GM18907 (cell line): Measurements from ENCODE around the gene MICU1.
A peak's percentile ranks its signal among the peaks of the same experiment; 100 is the strongest.

ENCODE experiments used
- ATAC-seq: cut with Tn5 transposase; IDR thresholded peaks from one replicate; pipeline ENCODE4 v1.9.1; 2021; ENCODE audit warnings: mild to moderate bottlenecking, moderate library complexity; ENCODE audit not compliant: unreplicated experiment

MICU1 gene

DNA sequence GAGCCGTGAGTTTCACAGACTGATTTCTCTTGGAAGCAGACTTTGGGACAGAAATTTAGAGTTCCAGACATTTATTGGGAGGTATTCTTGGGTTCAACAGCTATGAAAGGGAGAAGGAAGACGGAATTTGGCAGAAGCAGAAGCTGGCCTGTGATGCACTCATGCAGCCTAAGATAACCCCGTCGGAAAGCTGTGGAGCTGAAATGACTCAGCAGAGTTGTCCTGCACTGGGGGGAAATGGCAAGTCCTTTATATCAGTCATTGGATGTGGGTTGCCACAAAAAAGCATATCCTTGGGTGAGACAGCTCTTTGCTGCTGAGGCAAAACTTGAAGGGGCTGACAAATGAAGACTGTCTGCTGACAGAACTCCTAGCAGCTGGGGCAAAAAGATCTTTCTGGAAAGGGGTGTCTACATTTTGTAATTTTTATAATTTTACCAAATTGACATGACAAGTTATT is 11.5 kb upstream of the MICU1 start:
- ATAC-seq = peak; percentile 71

DNA sequence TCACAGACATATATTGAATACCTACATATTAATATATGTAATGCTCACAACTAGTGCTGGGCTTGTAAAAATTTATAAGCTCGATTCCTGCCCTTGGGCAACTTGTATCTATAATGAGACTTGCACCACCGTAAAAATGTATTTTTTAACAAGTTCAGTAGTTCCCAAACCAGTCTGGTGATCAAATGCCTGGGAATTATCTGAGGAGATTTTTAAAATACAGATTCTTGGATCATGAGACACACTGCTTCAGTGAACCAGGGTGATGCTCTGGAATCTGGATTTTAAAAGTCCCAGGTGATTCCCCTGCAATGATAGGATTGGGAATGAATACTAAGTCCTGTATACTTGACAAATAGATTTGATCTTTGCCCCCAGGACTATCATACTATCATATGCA is 4.3 kb upstream of the MICU1 start:
- no peak for ATAC-seq

DNA sequence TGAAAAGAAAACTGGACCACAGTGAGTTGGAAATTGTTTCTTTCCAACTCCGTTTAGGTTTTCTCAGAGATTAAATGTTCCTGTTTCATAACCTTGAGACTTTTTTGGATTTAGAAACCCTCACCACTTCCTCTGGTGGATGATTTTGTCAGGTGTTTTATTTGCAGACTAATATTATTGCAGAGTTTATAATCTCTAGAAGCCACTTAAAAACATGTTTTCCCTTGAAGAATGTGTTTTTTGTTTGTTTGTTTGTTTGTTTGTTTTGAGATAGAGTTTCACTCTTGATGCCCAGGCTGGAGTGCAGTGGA is 520 bp upstream of the MICU1 start:
- no peak for ATAC-seq

DNA sequence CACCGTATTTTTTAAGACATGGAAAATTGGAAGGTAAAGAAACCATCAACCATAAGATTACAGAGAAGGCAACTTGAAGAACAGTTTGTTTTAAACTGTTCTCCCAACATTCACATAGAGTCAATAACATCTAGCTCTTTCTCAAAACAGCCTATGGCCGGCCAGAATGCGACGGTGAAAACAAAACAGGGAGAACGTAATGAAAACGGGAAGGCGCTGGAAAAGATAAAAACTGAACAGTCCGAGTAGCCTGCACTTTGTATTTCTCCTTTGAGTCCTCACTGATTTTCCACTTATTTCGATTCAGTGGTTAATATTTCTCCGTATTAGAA is 637 bp downstream of the MICU1 start:
- no peak for ATAC-seq

DNA sequence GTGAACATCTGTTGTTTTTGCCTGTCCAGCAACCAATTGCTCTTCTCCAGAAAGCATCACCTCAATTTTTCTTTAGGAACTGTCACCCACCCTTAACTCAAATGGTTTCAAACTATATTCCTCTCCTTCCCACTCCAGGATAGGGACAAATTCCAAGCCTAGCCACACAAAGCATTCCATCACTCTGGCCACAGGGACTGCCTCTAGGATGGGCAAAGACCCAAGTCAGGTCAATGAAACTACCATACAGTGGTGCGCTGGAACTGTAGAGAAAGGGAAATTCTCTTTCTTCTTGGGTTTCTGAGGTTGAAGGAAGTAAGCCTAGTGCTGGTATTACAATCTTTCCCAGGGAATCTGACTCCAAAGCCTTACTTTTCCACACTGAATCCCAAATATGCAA is 3.6 kb downstream of the MICU1 start:
- ATAC-seq = no peak

DNA sequence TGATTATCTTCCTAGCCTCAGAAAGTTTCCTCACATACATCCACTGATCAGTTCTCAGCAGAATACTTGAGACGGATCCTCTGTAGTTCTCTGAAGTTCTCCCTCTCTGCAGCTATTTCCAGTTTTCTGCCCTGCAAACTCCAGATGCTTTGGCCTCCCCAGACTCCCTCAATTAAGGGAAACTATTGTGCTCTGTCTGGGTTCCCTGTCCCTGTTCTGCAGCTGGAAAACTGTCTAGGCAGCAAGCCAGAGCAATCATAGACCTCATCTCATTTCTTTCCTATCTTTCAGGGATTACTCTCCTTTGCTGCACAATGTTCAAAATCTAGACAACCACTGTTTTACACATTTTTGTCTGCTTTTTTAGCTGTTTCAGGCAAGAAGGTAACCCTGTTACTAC is 9.2 kb downstream of the MICU1 start:
- ATAC-seq = no peak

DNA sequence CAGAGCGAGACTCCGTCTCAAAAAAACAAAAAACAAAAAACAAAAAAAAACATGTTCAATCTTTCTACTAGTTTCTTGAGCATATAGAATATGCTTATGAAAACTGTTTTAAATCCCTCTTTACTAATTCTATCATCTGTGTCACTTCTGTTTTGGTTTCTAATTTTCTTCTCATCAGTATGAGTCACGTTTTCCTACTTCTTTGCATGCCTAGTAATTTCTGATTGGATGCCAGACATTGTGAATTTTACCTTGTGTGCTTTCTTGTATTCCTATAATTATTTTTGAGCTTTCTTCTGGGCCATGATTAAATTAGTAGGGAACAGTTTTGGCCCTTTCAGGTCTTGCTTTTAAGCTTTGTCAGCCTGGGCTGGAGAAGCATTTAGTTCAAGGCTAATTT is 9.9 kb downstream of the MICU1 start:
- no peak for ATAC-seq

DNA sequence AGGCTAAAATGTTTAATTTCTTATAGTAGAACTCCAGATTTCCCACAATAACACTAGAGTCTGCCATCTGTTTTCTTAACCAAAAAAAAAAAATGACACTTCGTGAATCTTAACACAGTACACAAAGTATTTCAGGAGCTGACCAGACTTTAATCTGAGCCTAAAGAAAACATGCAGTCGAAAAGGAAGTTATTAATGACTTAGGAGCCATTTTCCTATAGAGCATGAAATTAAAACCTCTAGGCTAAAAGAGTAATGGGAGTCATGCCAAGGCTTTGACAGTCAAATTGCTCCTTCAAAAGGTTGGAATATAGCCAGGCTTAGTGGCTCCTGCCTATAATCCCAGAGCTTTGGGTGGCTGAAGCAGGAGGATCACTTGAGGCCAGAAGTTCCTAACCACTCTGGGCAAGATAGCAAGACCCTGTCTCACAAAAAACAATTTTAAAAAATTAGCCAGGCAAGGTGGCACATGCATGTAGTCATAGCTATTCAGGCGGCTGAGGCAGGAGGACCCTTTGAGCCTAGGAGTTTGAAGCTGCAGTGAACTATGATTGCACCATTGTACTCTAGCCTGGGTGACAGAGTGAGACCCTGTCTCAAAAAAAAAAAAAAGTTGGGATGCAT is 13.6 kb downstream of the MICU1 start:
- no peak for ATAC-seq

DNA sequence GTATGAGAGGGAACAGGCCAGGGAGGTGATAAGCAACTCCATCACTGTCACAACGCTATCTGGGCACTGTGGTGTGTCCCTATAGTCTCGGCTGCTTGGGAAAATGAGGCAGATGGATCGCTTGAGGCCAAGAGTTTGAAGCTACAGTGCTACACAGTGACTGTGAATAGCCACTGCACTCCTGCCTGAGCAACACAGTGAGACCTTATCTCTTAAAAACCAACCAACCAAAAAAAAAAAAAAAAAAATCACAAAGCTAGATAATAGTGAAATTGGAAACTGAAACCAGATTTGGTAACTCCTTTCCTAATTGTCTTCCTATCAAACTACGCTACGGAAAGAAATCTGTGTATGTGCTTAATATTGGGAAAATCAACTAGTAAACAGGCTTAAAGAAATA is 14.1 kb downstream of the MICU1 start:
- ATAC-seq = no peak

DNA sequence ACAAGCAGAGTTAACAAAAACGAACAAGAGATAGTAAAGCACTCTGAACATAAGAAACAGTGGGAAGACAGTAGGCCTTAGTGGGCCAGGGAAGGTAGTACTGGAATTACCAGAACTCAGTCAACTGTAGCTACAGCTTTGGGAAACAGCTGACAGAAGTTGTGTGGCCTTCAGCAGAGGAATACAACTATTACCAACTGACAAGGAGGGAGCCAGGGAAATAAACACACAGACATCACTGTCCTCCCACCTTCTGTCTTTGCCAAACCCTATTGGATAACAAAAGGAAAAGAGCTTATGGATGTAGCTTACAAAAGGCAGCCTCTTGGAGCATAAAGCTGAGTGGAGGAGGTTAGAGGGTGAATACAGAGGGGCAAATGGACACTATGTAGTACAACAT is 15.4 kb downstream of the MICU1 start:
- no peak for ATAC-seq

DNA sequence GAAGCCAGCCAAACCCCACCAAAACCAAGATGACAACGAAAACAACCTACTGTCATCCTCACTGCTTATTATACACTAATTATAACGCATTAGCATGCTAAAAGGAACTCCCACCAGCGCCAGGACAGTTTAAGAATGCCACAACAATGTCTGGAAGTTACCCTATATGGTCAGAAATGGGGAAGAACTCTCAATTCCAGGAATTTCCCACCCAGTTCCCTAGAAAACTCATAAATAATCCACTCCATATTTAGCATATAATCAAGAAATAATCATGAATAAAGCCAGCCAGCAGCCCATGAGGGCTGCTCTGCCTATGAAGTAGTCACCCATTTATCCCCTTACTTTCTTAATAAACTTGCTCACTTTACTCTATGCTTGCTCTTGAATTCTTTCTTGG is 20.8 kb downstream of the MICU1 start:
- no peak for ATAC-seq

DNA sequence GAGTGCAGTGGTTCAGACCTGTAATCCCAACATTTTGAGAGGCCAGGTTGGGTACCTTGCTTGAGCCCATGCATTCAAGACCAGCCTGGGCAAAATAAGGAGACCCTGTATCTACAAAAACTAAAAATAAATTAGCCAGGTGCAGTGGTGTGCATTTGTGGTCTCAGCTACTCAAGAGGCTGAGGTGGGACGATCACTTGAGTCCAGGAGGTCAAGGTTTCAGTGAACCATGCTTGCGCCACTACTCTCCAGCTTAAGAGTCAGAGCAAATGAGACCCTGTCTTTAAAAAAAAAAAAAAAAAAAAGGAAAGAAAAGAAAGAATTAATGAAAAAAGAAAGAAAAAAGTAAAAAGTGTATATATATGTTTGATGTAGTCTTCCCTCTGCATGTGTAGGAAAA is 24.7 kb downstream of the MICU1 start:
- ATAC-seq = no peak

DNA sequence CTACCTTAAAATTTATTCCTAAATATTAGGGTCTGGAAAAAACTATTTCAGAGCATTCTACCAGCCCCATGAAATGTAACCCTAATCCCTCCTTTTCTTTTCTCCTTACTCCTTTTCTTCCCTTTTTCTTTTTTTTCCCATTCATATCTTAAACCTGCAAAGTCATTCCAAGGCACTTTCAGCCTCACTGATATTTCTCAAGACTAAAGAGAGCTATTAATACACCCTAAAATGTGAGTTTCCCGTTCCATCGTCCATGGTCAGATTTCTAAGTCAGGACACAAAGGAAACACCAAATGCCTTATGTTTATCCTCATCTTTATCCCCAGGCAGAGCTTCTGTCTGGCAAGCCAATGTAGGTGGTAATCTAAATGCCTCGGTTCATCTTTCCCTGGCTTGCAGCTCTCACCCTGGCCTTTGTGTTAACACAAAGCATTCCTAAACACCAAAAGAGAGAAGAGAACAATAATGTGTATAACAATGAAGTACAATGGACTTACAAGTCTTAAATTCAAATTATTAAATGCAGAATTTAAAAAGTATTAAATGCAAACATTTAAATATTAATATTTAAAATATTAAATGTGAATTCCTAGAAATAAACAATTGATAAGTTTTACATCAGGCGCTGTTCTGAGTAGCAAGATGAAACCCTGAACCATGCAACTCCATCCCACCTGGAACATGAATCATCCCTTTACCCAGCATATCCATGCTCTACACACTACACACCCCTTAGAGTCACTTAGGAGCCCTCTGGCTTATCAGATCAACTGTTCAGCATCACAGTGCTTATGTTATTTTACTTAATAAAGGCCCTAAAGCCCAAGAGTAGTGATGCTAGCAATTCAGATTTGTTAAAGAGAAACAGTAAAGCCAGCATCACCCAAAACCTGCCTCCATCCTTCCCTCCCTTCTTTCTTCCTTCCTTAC is 26.8 kb downstream of the MICU1 start:
- no peak for ATAC-seq

DNA sequence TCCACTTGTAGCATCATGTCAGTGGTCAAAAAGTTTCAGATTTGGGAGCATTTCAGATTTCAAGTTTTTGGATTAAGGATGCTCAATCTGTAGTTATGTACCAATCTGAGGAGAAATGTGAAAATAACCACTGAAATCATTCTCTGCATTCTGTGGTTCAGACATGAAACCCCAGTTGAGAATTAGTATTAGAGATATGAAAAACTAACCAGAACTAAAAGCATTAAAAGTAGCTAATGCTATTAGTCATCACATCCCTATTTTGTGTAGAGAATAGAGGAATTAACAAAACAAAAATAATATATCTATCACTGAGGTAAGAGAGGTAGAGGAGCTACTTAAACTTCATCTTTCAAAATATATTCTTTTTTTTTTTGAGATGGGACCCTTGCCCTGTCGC is 28.0 kb downstream of the MICU1 start:
- no peak for ATAC-seq

DNA sequence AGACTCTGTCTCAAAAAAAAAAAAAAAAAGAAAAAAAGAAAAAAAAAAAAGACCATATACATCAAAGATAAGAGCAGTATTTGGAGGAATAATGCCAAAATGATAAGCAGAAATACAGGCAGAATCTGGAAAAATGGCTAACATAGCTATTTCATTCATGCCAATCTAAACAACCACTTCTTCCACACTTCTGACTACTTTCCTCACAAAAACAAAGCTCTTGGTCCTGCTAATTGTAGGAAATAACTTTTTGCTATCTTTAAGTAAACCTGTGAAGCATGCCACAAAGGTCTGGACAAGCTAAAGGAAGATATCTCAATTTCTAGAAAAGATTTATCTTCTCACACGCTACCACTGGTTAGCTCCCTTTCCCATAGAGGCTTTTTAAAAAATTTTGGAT is 30.4 kb downstream of the MICU1 start:
- ATAC-seq = no peak

DNA sequence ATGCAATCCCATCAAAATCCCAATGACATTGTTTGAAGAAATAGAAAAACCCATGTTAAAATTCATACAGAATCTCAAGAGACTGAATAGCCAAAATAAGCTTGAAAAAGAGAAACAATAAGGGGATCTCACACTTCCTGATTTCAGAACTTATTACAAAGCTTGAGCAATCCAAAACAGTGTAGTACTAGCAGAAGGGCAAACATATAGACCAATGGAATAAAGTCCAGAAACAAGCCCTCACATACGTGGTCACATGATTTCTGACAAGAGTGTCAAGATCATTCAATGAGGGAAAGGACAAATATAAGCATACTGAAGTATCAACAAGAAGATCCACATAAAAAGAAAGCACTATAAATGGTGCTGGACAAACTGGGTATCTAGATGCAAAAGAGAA is 31.9 kb downstream of the MICU1 start:
- ATAC-seq = no peak

DNA sequence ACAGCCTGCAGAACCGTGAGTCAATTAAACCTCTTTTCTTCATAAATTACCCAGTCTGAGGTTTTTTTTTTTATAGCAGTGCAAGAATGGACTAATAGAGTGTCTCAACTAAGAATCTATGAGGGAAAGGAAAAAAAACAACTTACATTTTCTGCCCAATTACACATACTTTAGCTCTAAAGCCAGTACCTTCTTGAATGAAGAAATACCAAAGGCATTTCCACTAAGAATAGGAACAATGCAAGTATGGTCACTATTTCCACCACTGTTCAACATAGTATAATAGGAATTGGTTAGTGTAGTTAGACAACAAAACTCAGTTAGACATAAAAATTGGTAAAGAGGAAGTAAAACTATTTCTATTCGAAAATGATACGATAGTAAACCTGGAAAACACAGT is 37.6 kb downstream of the MICU1 start:
- ATAC-seq = no peak

DNA sequence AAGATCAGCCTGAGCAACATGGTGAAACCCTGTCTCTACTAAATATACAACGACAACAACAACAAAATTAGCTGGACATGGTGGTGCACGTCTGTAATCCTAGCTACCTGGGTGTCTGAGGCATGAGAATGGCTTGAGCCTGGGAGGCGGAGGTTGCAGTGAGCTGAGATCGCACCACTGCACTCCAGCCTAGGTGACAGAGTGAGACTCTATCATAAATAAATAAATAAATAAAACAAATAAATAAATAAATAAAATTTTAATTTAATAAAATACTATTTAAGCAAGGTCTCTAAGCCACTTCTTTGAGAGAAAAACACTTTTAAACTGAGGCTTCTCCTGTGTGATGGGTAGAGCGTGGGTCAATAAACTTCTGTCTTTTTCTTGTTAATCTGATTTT is 38.3 kb downstream of the MICU1 start:
- no peak for ATAC-seq

DNA sequence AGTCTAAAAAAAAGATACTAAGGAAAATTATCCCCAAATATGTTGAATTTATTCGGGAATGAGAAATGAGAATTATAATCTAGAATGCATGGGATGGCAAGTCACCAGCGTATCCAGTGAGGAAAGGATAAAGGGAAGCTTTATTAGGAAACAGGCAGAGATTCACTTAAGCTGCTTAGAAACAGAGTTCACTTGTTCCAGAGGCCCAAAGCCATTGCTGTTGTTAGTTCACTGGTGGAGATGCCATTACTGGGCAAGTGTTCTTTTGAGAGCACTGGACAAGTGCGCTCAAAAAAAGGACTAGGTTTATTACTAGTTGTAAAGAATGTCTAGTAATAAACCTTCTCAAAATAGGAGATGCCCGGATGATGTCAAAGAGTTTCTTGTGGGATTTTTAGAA is 51.2 kb downstream of the MICU1 start:
- no peak for ATAC-seq

DNA sequence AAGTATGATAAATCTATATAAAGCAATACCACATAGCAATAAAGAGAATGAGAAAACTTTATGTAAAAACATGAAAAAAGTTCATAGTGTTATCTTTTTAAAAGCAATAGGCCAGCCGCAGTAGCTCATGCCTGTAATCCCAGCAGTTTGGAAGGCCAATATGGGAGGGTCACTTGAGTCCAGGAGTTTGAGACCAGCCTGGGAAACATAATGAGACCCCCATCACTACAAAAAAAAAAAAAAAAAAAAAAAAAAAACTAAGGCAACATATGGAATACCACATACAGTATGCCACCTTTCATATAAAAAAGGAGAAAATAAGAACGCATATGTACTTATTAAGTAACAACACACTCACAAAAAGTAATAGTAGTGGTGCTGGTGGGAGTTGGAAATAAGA is 52.8 kb downstream of the MICU1 start:
- no peak for ATAC-seq

DNA sequence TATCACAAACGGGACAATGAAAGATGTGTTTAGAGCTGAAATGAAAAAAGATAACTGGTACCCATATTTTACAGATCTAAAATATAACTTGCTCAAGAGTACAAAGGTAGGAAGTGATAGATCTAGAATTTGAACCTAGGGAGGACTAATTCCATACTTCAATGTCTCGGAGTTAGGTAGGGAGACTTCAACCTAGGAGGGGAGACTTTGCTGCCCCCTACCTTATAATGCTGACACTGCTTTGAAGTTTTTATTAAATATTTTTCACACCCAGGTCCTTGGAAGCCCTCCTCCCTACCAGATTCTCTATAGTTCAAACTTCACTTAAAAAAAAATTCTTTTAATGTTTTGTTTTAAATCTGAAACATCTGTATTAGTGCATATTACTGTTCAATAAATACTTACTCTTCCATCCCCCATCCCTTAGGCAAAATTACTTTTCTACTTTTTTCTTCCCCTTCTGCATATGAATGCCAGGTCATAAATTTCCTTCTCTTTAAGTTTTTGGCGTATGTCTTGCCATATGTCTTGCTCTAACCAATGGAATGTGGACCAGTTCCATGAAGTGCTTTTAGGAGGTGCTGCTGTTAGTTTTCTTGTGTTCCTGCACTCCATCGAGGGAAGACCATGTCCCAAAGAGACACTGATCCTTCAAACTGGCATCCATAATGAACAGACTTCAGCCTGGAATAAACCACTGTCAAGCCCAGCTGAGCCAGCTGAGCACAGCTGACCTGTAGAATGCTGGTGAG is 57.8 kb downstream of the MICU1 start:
- no peak for ATAC-seq

DNA sequence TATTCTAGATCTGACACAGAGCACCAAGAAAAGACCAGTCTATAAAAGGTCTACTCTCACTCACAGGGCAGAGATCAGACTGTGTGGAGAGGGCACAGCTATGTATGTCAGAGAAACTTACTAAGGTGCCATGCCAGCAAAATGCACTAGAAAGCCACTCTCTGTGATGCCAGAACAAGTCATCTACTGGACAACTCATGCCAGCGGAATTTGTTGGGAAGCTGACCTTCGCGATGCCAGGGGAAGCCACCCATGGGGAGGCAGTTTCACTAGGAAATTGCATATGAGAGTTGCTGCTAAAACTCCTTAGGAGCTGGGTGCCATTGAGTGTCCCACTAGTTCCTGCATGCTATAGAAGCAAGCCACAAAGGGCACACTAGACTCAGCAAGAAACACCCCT is 58.5 kb downstream of the MICU1 start:
- ATAC-seq = no peak
